Measurements from ENCODE around the gene DENND1B. TPM values are rescaled to one million over a fixed set of nuclear protein-coding genes. Genes with fewer than 3 reads are reported as not detected.

The DENND1B gene
- total RNA-seq, 1 experiment from 2014 or later = 1.9 TPM

DNA sequence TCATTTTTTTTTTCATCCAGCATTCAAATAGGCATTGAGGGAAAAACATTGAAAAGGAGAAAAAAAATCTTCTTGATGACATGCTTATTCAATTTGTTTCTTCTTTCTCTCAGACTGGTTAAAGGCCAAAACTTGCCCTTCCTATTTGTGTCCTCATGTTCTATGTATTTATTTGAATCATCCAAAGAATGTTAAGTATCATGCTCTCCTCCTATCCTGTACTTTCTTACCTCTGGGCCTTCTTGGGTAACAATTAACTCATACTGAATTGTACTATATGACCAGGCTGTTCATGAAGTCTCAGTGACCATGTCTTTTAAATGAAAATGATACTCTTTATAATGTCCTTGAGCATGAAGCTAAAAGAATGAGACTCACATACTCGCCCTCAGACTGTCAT, 36.5 kb upstream of the DENND1B start:
- CTCF ChIA-PET = no interaction called here
- BruUV-seq (replicated peaks) = no TSS peak
- Histone ChIP-seq H3K27me3 (replicated peaks; ENCODE audit: insufficient read depth, low read depth, low read length, poor library complexity) (peaks cover 3% of the 10 kb centered on the region), H3K4me3 (ENCODE audit: low read depth, low read length, poor library complexity, severe bottlenecking) (no peak overlapping the region), H3K4me1 (ENCODE audit: insufficient read depth, low read length, poor library complexity, severe bottlenecking) (no peaks in the 10 kb centered on the region), H3K9me3 (ENCODE audit: low read depth, low read length, poor library complexity, severe bottlenecking) (no peaks in the 10 kb centered on the region), H3K27ac (ENCODE audit: low read depth, low read length, poor library complexity, severe bottlenecking) (no peak overlapping the region), H3K36me3 (ENCODE audit: insufficient read depth, low read length, poor library complexity, severe bottlenecking) (no peaks in the 10 kb centered on the region)
- DNase-seq (ENCODE audit: low spot score) = no peak
- TF ChIP-seq, protein P1, sequence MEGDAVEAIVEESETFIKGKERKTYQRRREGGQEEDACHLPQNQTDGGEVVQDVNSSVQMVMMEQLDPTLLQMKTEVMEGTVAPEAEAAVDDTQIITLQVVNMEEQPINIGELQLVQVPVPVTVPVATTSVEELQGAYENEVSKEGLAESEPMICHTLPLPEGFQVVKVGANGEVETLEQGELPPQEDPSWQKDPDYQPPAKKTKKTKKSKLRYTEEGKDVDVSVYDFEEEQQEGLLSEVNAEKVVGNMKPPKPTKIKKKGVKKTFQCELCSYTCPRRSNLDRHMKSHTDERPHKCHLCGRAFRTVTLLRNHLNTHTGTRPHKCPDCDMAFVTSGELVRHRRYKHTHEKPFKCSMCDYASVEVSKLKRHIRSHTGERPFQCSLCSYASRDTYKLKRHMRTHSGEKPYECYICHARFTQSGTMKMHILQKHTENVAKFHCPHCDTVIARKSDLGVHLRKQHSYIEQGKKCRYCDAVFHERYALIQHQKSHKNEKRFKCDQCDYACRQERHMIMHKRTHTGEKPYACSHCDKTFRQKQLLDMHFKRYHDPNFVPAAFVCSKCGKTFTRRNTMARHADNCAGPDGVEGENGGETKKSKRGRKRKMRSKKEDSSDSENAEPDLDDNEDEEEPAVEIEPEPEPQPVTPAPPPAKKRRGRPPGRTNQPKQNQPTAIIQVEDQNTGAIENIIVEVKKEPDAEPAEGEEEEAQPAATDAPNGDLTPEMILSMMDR (conservative IDR thresholded peaks at IDR 0.05; ENCODE audit: low read depth, low read length) = no peak
- TF ChIP-seq EZH2 (IDR thresholded peaks at IDR 0.05; ENCODE audit: borderline replicate concordance, low read depth, low read length, poor library complexity, severe bottlenecking) = no peak
- POLR2A ChIA-PET (ENCODE audit: low non-redundant PET) = no interaction called here
- intact Hi-C loops (cut with micrococcal nuclease; ENCODE audit: unreplicated experiment) = no loop called here

DNA sequence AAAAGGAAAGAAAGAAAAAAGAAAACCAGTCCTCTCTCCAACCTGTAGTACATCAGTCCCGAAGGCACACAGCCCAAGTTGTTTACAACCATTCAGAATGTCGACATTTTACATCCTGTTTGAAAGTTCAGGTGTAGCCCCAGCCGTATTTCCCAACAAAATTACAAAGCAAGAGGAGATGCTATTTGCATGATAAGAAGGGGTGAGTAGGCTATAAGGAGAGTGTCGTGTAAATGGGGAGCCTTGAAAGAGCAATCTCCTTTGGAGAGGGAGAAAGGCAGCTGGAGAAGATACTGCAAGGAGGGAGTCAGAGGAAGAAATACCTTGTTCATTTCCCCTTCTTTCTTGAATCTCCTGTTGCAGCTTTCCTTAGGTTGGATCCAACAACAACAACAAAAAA, 35.5 kb upstream of the DENND1B start:
- Histone ChIP-seq H3K9me3 (ENCODE audit: low read depth, low read length, poor library complexity, severe bottlenecking) (no peaks in the 10 kb centered on the region), H3K36me3 (ENCODE audit: insufficient read depth, low read length, poor library complexity, severe bottlenecking) (no peaks in the 10 kb centered on the region), H3K27me3 (replicated peaks; ENCODE audit: insufficient read depth, low read depth, low read length, poor library complexity) (peaks cover 3% of the 10 kb centered on the region), H3K27ac (ENCODE audit: low read depth, low read length, poor library complexity, severe bottlenecking) (no peak overlapping the region), H3K4me3 (ENCODE audit: low read depth, low read length, poor library complexity, severe bottlenecking) (no peak overlapping the region), H3K4me1 (ENCODE audit: insufficient read depth, low read length, poor library complexity, severe bottlenecking) (no peaks in the 10 kb centered on the region)
- BruUV-seq (replicated peaks) = no TSS peak
- CTCF ChIA-PET = no interaction called here
- TF ChIP-seq, protein P1 (conservative IDR thresholded peaks at IDR 0.05; ENCODE audit: low read depth, low read length) = no peak
- TF ChIP-seq EZH2 (IDR thresholded peaks at IDR 0.05; ENCODE audit: borderline replicate concordance, low read depth, low read length, poor library complexity, severe bottlenecking) = no peak
- DNase-seq (ENCODE audit: low spot score) = no peak
- intact Hi-C loops (cut with micrococcal nuclease; ENCODE audit: unreplicated experiment) = no loop called here
- POLR2A ChIA-PET (ENCODE audit: low non-redundant PET) = no interaction called here

DNA sequence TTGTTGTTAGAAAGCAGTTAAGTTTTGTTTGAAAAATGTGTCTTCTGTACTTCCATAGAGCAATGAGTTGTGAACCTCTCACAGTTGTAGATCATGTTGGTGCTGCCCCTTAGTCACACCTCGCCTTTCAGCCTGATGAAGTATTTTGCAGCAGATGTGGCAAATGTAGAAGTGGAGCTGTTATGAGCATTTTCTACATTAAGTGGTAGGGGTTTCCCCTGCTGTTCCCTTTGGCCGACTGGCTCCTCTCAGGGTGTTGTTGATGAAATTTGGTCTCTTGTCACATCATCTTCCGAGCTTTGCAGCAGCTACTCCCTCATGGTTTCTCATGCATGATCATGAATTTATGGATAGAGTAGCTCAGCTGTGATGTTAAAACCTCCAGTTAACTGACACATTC, 33.6 kb upstream of the DENND1B start:
- BruUV-seq (replicated peaks) = no TSS peak
- Histone ChIP-seq H3K27me3 (replicated peaks; ENCODE audit: insufficient read depth, low read depth, low read length, poor library complexity) (peaks cover 3% of the 10 kb centered on the region), H3K4me1 (ENCODE audit: insufficient read depth, low read length, poor library complexity, severe bottlenecking) (no peaks in the 10 kb centered on the region), H3K9me3 (ENCODE audit: low read depth, low read length, poor library complexity, severe bottlenecking) (no peaks in the 10 kb centered on the region), H3K27ac (ENCODE audit: low read depth, low read length, poor library complexity, severe bottlenecking) (no peak overlapping the region), H3K4me3 (ENCODE audit: low read depth, low read length, poor library complexity, severe bottlenecking) (no peak overlapping the region), H3K36me3 (ENCODE audit: insufficient read depth, low read length, poor library complexity, severe bottlenecking) (no peaks in the 10 kb centered on the region)
- ChIA-PET CTCF (no interaction called here), POLR2A (ENCODE audit: low non-redundant PET) (no interaction called here)
- no peak for TF ChIP-seq EZH2 (IDR thresholded peaks at IDR 0.05; ENCODE audit: borderline replicate concordance, low read depth, low read length, poor library complexity, severe bottlenecking)
- TF ChIP-seq, protein P1 (conservative IDR thresholded peaks at IDR 0.05; ENCODE audit: low read depth, low read length) = no peak
- DNase-seq (ENCODE audit: low spot score) = no peak
- intact Hi-C loops (cut with micrococcal nuclease; ENCODE audit: unreplicated experiment) = no loop called here
